Activated T-cell treated with anti-CD3 and anti-CD28 coated beads, Interleukin-2, amount 50 U/mL, for 4 hours (primary cell): ENCODE measurements around the gene NDUFA7. TPM values are rescaled to one million over a fixed set of nuclear protein-coding genes. Genes with fewer than 3 reads are reported as not detected.
"Not testable (repeated sequence)": the region's sequence is repeated elsewhere in the genome, so short reads cannot be mapped to it uniquely, and the experiment has no call there.

Experiments used
- ATAC-seq, 2 donors: fragments of 200-7000 bp; cut with Tn5 transposase; one replicate each; pipeline ENCODE4 v1.10.0; 2021
- DNase-seq: peaks from one replicate; pipeline ENCODE4 v3.0.0-alpha.2; 2020
- H3K27me3 Mint-ChIP-seq: one replicate; pipeline ENCODE4 v1.8.0; 2021; ENCODE audit warnings: low read depth, mixed read lengths
- H3K36me3 Mint-ChIP-seq: one replicate; pipeline ENCODE4 v1.8.0; 2022; ENCODE audit warnings: mixed read lengths; ENCODE audit not compliant: insufficient read depth
- H3K4me1 Mint-ChIP-seq: one replicate; pipeline ENCODE4 v1.8.0; 2021; ENCODE audit warnings: low read depth, mixed read lengths
- H3K4me3 Mint-ChIP-seq: one replicate; pipeline ENCODE4 v1.8.0; 2021; ENCODE audit warnings: mild to moderate bottlenecking, moderate library complexity, mixed read lengths
- H3K9me3 Mint-ChIP-seq: one replicate; pipeline ENCODE4 v1.8.0; 2021; ENCODE audit warnings: mixed read lengths
- total RNA-seq, 3 donors: library from RNA; stranded (reverse); gene quantifications; one replicate each; pipeline ENCODE4 v1.2.1, GENCODE V29; 2021

Gene NDUFA7
- total RNA-seq, 3 donors from 2014 or later = 81.8 to 96.8 (median 93.0) TPM

DNA sequence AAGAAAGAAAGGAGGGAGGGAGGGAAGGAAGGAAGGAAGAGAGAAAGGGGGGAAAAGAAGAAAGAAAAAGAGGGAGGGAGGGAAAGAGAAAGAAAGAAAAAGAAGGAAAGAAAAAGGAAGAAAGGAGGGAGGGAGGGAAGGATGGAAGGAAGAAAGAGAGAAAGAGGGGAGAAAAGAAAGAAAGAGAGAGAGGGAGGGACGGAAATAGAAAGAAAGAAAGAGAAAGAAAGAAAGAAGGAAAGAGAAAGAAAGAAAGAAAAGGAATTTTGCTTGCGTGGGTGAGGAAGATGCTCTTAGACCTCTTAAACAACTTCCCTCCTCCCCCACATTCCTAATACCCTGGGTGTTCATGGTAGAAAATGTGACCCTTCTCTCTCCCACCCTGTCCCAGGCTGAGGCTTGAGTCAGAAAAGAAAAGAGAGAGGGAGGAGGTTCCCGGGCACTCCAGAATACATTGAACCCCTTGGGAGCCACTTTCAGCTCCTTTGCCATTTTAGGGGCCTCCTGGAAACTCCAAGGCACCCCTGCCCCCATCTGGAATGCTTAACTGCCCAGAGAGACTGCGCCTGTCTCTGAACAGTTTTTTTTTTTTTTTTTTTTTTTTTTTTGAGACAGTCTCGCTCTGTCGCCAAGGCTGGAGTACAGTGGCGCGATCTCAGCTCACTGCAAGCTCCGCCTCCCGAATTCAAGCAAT, 31.1 kb upstream of the NDUFA7 start:
- DNase-seq (no peak), ATAC-seq (no peak)
- no peak overlapping the region for H3K4me3 Mint-ChIP-seq
- no peaks in the 10 kb centered on the region for H3K9me3 Mint-ChIP-seq
- no peaks in the 10 kb centered on the region for H3K36me3 Mint-ChIP-seq
- peaks cover 1% of the 10 kb centered on the region for H3K4me1 Mint-ChIP-seq
- H3K27me3 Mint-ChIP-seq = peaks cover 21% of the 10 kb centered on the region

DNA sequence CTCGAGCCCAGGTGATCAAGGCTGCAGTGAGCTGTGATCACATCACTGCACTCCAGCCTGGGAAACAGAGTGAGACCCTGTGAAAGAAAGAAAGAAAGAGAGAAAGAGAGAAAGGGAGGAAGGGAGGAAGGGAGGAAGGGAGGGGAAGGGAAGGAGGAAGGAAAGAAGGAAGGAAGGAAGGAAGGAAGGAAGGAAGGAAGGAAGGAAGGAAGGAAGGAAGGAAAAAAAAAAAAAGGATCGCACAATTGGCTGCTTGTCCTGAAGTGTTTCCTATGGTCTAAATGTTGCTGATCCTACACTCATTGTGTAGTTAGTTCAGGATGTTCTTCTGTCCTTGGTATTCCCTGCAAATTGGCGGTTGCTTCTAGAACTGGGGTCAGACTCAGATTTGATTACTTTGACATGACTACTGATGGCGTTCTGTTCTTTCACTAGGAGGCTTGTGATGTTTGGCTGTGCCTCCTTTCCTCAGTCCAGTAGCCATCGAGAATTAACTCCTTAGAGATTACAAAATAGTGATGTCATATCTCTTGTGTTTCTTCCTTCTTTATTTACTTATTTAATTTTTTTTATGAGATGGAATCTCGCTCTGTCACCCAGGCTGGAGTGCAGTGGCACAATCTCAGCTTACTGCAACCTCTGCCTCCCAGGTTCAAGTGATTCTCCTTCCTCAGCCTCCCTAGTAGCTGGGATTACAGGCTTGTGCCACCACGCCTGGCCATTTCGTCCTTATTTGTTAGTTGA, 28.6 kb upstream of the NDUFA7 start:
- not testable (repeated sequence) for H3K9me3 Mint-ChIP-seq, H3K36me3 Mint-ChIP-seq, H3K4me1 Mint-ChIP-seq, DNase-seq, H3K4me3 Mint-ChIP-seq, ATAC-seq
- peaks cover 23% of the 10 kb centered on the region for H3K27me3 Mint-ChIP-seq

DNA sequence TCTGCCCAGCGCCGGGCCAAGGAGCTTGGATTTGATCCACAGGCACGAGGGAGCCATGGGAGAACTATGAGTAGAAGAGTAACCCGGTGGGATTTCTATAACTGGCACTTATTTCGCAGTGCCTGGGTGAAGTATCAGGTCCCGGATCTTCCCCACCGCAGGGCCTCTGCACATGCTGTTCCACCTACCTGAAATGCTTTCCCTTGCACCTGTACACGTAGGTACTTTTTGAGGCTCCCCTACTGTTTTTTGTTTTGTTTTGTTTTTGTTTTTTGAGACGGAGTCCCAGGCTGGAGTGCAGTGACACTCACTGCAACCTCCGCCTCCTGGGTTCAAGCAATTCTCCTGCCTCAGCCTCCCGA, 22.3 kb upstream of the NDUFA7 start:
- ATAC-seq (peak in 1 of 2 donors; percentile 4), DNase-seq (no peak)
- Mint-ChIP-seq H3K4me3 (peak overlapping the region; percentile 74), H3K27me3 (peaks cover 9% of the 10 kb centered on the region), H3K9me3 (no peaks in the 10 kb centered on the region), H3K36me3 (no peaks in the 10 kb centered on the region), H3K4me1 (peaks cover 8% of the 10 kb centered on the region)

DNA sequence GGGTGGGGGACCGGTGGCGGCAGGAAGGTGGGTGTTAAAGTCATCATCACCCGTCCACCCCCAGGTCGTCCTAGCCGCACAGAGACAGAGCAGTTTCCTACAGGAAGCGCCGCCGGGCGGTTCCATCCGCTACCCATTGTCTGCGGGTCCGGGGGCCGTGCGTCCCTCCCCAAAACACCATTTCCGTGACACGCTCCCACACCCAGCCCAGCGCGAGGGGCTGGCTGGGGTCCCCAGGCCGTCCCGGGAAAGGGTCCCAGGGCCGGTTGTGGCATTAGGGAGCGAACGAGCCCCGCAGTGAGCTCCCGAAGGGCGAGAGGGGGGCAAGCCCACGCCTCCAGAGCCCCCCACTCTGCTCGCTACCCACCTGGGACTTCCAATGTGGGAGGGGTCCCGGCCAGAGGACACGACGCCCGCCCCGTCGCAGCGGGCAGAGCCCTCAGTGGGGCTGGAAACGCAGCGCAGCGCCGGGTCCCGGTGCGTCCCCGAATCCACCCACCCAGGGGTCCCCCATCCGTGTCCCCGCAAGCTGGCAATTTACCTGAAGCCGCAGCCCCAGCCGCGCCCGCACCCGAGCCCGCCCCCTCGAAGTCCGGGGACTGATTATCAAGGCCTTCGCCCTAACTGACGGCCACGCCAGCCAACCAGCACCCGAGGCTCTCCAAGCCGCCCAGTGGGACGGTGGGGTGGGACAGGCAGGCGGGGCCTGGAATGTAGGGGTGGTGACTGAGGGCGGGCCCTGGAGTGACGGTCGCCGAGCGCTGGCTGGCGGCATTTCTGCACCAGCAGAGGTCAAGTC, 21.7 kb upstream of the NDUFA7 start, which contains the start of gene KANK3:
KANK3 (minus strand) TSS at position 579 of the 799 bp plus-strand sequence. CDS start 5,434 bp downstream, outside the sequence.
- ATAC-seq (peak; percentile 100), DNase-seq (peak; percentile 88)
- H3K4me3 Mint-ChIP-seq = peak within 1 kb of the TSS; percentile 74
- H3K36me3 Mint-ChIP-seq = no peaks in the 10 kb centered on the region
- H3K9me3 Mint-ChIP-seq = no peaks in the 10 kb centered on the region
- H3K4me1 Mint-ChIP-seq = peaks cover 8% of the 10 kb centered on the region
- H3K27me3 Mint-ChIP-seq = peaks cover 14% of the 10 kb centered on the region

DNA sequence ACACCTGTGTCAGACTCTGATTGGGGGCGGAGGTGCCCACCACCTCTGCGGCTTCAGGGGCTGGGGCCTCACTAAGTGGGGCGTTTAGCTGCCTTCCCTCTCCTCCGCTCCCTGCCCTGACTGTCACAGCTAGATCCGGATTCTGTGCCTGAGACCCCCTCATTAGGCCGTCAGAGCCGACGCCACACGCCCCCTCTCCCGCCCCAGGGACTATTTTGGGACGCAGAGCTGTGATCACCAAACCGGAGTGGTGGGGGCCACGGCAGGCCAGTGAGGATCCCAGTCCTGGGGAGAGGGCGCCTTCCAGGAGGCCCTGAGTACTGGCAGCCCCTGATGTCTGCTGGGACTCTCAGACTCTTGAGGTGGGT, 21.1 kb upstream of the NDUFA7 start:
- no peak for DNase-seq
- H3K9me3 Mint-ChIP-seq = no peaks in the 10 kb centered on the region

DNA sequence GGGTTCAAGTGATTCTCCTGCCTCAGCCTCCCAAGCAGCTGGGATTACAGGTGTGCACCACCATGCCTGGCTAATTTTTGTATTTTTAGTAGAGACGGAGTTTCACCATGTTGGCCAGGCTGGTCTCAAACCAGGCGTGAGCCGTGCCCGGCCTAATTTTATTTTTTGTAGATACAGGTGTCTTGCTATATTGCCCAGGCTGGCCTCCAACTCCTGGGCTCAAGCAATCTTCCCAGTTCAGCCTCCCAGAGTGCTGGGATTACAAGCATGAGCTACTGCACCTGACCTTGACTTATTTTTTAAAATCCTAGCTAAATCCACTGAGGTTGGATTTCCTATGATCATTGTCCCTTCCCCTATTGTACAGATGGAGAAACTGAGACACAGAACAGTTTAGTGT, 20.3 kb upstream of the NDUFA7 start:
- not testable (repeated sequence) for H3K4me1 Mint-ChIP-seq, H3K36me3 Mint-ChIP-seq, DNase-seq, H3K9me3 Mint-ChIP-seq, H3K4me3 Mint-ChIP-seq, ATAC-seq
- H3K27me3 Mint-ChIP-seq = peaks cover 24% of the 10 kb centered on the region

More for the DNA sequence above, 21.1 kb upstream of the NDUFA7 start:
- peaks cover 20% of the 10 kb centered on the region for H3K27me3 Mint-ChIP-seq
- no peaks in the 10 kb centered on the region for H3K36me3 Mint-ChIP-seq
- H3K4me3 Mint-ChIP-seq = no peak overlapping the region
- peaks cover 8% of the 10 kb centered on the region for H3K4me1 Mint-ChIP-seq
- ATAC-seq = no peak

- ATAC-seq = no peak
These were observed 19.3 kb upstream of the NDUFA7 start for GRCh38 chr19:8340341-8341096.

GRCh38 chr19:8338835-8339234, 17.7 kb upstream of the NDUFA7 start:
- Mint-ChIP-seq H3K9me3 (no peaks in the 10 kb centered on the region), H3K36me3 (no peaks in the 10 kb centered on the region)

More at GRCh38 chr19:8340341-8341096, 19.3 kb upstream of the NDUFA7 start:
- DNase-seq = no peak
- Mint-ChIP-seq H3K9me3 (no peaks in the 10 kb centered on the region), H3K4me3 (no peak overlapping the region), H3K4me1 (peaks cover 11% of the 10 kb centered on the region), H3K27me3 (peaks cover 31% of the 10 kb centered on the region), H3K36me3 (no peaks in the 10 kb centered on the region)

GRCh38 chr19:8337728-8338127, 16.6 kb upstream of the NDUFA7 start:
- no peak for ATAC-seq
- Mint-ChIP-seq H3K9me3 (no peaks in the 10 kb centered on the region), H3K36me3 (no peaks in the 10 kb centered on the region), H3K27me3 (peaks cover 36% of the 10 kb centered on the region), H3K4me1 (peaks cover 7% of the 10 kb centered on the region), H3K4me3 (no peak overlapping the region)
- DNase-seq = no peak

More at GRCh38 chr19:8338835-8339234, 17.7 kb upstream of the NDUFA7 start:
- no peak for ATAC-seq
- Mint-ChIP-seq H3K4me1 (peaks cover 11% of the 10 kb centered on the region), H3K4me3 (no peak overlapping the region), H3K27me3 (peaks cover 36% of the 10 kb centered on the region)
- no peak for DNase-seq

DNA sequence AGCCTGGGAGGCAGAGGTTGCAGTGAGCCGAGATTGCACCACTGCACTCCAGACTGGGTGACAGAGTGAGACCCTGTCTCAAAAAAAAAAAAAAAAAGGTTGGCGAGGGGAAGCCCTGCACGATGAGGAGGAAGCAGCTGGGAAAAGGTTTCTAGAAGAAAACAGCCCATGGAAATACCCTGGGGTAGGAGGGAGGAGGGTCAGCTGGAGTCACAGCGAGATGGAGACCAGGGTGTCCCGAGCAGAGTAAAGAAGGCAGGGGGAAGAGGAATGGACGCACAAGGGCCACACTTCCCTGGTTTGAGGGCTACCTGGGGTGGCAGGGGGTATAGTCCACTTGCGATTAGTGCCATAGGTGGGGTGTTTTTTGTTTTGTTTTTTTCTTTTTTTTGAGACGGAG, 15.5 kb upstream of the NDUFA7 start:
- H3K27me3 Mint-ChIP-seq = peaks cover 36% of the 10 kb centered on the region
- H3K36me3 Mint-ChIP-seq = no peaks in the 10 kb centered on the region
- H3K4me3 Mint-ChIP-seq = no peak overlapping the region
- ATAC-seq (no peak), DNase-seq (no peak)
- H3K9me3 Mint-ChIP-seq = no peaks in the 10 kb centered on the region
- peaks cover 7% of the 10 kb centered on the region for H3K4me1 Mint-ChIP-seq

- H3K9me3 Mint-ChIP-seq = no peaks in the 10 kb centered on the region
- ATAC-seq (no peak), DNase-seq (no peak)
- H3K4me3 Mint-ChIP-seq = peak overlapping the region; percentile 44
- H3K27me3 Mint-ChIP-seq = peaks cover 36% of the 10 kb centered on the region
- no peaks in the 10 kb centered on the region for H3K36me3 Mint-ChIP-seq
- peaks cover 7% of the 10 kb centered on the region for H3K4me1 Mint-ChIP-seq
These were observed 14.9 kb upstream of the NDUFA7 start for GRCh38 chr19:8336072-8336569.

GRCh38 chr19:8335343-8336071, 14.3 kb upstream of the NDUFA7 start:
- DNase-seq (no peak), ATAC-seq (peak; percentile 69 to 71)
- no peaks in the 10 kb centered on the region for H3K36me3 Mint-ChIP-seq
- peak overlapping the region; percentile 44 for H3K4me3 Mint-ChIP-seq
- no peaks in the 10 kb centered on the region for H3K9me3 Mint-ChIP-seq
- peaks cover 4% of the 10 kb centered on the region for H3K4me1 Mint-ChIP-seq
- H3K27me3 Mint-ChIP-seq = peaks cover 33% of the 10 kb centered on the region
